Measurements from ENCODE around the gene NSF. TPM values are rescaled to one million over a fixed set of nuclear protein-coding genes. Genes with fewer than 3 reads are reported as not detected.
"Not testable (repeated sequence)": the region's sequence is repeated elsewhere in the genome, so short reads cannot be mapped to it uniquely, and the experiment has no call there.

Gene NSF
- total and polyA plus RNA-seq, 12 donors: 7.5 to 101 (median 44.8) TPM

DNA sequence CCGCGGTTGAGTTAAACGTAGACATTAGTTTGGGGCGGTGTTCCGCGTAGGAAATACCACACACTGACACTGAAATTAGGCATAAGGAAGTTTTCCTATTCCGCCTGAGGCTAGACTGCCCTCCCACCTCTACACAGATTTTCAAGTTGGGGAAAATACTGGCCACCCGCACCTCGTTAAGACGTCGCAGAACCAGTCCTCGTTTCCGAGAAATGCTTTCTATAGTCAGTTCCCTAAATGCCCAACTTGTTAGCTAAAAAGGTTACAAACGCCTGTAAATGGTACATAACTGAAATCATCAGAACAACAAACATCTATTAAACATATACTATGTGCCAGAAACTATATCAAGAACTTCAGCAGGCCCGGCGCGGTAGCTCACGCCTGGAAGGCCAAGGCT, 10.4 kb upstream of the NSF start:
- H3K27me3 ChIP-seq; H3K4me1 ChIP-seq (replicated peaks in 1 of 2); intact Hi-C loops (cut with DNase I); H3K9me3 ChIP-seq (replicated peaks in 1 of 3); DNase-seq; H3K36me3 ChIP-seq (replicated peaks in 1 of 2): not testable (repeated sequence)
- peak overlapping the region in 1 of 4 donors; percentile 39 for H3K4me3 ChIP-seq
- WGBS, 4 donors: 5 to 55% (median 7%) methylated on average over 5 to 8 of the region's 18 CpGs; no CpG with 5 or more reads in 1 of the 4 donors
- peak overlapping the region in 1 of 5 donors; percentile 61 for H3K27ac ChIP-seq

- no CpG with 5 or more reads among the region's 3 CpGs for WGBS, 4 donors
- not testable (repeated sequence) for DNase-seq
Measured at GRCh38 chr17:46585444-46585843, 5.0 kb upstream of the NSF start.

GRCh38 chr17:46591332-46591731, 863 bp downstream of the NSF start:
- H3K9me3 ChIP-seq (replicated peaks in 1 of 3); DNase-seq; H3K27me3 ChIP-seq; H3K4me1 ChIP-seq (replicated peaks in 1 of 2); H3K4me3 ChIP-seq; H3K27ac ChIP-seq; H3K36me3 ChIP-seq (replicated peaks in 1 of 2); intact Hi-C loops (cut with DNase I): not testable (repeated sequence)
- no CpG with 5 or more reads among the region's 7 CpGs for WGBS, 4 donors

More at GRCh38 chr17:46585444-46585843, 5.0 kb upstream of the NSF start:
- H3K27me3 ChIP-seq; intact Hi-C loops (cut with DNase I); H3K27ac ChIP-seq; H3K36me3 ChIP-seq (replicated peaks in 1 of 2); H3K4me3 ChIP-seq; H3K9me3 ChIP-seq (replicated peaks in 1 of 3); H3K4me1 ChIP-seq (replicated peaks in 1 of 2): not testable (repeated sequence)

- WGBS, 4 donors: 21 to 58% (median 30%) methylated on average over 2 to 3 of the region's 3 CpGs
- H3K36me3 ChIP-seq (replicated peaks in 1 of 2): not testable (repeated sequence)
Measured at GRCh38 chr17:46598344-46598931, 8.0 kb downstream of the NSF start.

DNA sequence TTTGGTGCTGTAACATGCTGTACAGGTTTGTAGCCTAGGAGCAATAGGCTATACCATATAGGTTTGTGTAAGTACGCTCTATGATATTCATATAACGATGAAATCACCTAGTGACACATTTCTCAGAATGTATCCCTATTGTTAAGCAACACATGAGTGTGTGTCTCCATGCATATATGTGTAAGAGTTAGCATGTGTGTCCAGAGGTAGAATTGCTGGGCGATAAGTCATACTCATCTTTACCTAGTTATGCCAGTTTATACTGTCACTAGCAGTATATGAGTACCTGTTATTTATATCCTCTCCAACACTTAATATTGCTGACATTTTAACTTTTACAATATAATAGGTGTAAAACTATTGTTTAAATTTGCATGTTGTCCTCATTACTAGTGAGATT, 10.3 kb downstream of the NSF start:
- H3K36me3 ChIP-seq (replicated peaks in 1 of 2); DNase-seq; intact Hi-C loops (cut with DNase I); H3K27me3 ChIP-seq; H3K27ac ChIP-seq; H3K4me3 ChIP-seq; H3K4me1 ChIP-seq (replicated peaks in 1 of 2); H3K9me3 ChIP-seq (replicated peaks in 1 of 3): not testable (repeated sequence)
- no CpG with 5 or more reads among the region's 3 CpGs for WGBS, 4 donors

More at GRCh38 chr17:46598344-46598931, 8.0 kb downstream of the NSF start:
- H3K4me3 ChIP-seq; DNase-seq; H3K4me1 ChIP-seq (replicated peaks in 1 of 2); H3K9me3 ChIP-seq (replicated peaks in 1 of 3); H3K27me3 ChIP-seq; intact Hi-C loops (cut with DNase I): not testable (repeated sequence)
- peak overlapping the region in 1 of 5 donors; percentile 22 for H3K27ac ChIP-seq

GRCh38 chr17:46603125-46603524, 12.7 kb downstream of the NSF start:
- H3K4me3 ChIP-seq; DNase-seq; H3K4me1 ChIP-seq (replicated peaks in 1 of 2); H3K9me3 ChIP-seq (replicated peaks in 1 of 3); intact Hi-C loops (cut with DNase I); H3K27ac ChIP-seq; H3K36me3 ChIP-seq (replicated peaks in 1 of 2); H3K27me3 ChIP-seq: not testable (repeated sequence)

GRCh38 chr17:46611304-46611703, 20.8 kb downstream of the NSF start:
- intact Hi-C loops (cut with DNase I); DNase-seq; H3K4me3 ChIP-seq; H3K4me1 ChIP-seq (replicated peaks in 1 of 2); H3K9me3 ChIP-seq (replicated peaks in 1 of 3); H3K36me3 ChIP-seq (replicated peaks in 1 of 2); H3K27me3 ChIP-seq; H3K27ac ChIP-seq: not testable (repeated sequence)
- 100% methylated on average over 1 of the region's 2 CpGs; no CpG with 5 or more reads in 3 of the 4 donors for WGBS, 4 donors

DNA sequence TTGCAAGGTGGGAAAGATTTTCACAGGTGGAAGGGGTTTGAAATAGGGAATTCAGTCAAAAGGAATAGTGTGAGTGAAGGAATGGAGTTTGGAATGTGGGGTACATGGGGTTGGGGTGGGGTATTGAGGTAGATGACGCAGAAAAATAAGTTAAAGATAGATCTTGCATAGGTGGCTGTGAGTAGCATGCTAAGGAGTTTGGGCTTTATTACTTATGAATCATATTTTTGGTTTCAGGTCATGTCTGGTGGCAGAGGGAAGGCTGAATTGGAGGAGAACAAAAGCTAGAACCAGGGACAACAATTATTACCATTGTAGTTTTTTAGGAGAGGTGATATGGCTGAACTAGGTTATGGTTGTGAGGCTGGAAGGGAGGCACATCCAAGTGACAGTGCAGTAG, 23.4 kb downstream of the NSF start:
- no CpG with 5 or more reads among the region's 1 CpG for WGBS, 4 donors
- H3K27ac ChIP-seq; intact Hi-C loops (cut with DNase I); H3K27me3 ChIP-seq; H3K9me3 ChIP-seq (replicated peaks in 1 of 3); H3K4me3 ChIP-seq; H3K4me1 ChIP-seq (replicated peaks in 1 of 2); DNase-seq; H3K36me3 ChIP-seq (replicated peaks in 1 of 2): not testable (repeated sequence)

- H3K27me3 ChIP-seq; H3K4me1 ChIP-seq (replicated peaks in 1 of 2); intact Hi-C loops (cut with DNase I); DNase-seq; H3K36me3 ChIP-seq (replicated peaks in 1 of 2); H3K9me3 ChIP-seq (replicated peaks in 1 of 3); H3K27ac ChIP-seq; H3K4me3 ChIP-seq: not testable (repeated sequence)
- WGBS, 4 donors: no CpG with 5 or more reads among the region's 3 CpGs
Measured at GRCh38 chr17:46617121-46617520, 26.7 kb downstream of the NSF start.

DNA sequence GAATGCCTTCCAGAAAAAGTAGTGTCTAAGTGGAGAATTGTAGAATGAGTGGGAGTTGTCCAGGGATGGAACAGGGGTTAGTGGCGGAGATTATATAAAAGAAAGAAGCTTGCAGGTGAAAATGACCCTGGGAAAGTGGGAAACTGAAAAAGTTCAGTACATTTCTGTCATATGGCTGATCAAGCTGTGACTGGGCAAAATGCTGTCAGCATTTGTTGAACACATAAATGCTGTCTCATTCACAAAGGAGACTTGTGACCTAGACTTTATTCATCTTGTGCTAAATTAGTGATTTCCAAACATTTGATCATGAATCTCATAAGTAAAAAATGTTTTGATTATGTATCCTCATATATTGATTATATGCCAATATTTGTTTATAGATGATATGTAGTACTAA, 28.5 kb downstream of the NSF start:
- H3K27me3 ChIP-seq; DNase-seq; H3K4me1 ChIP-seq (replicated peaks in 1 of 2); H3K9me3 ChIP-seq (replicated peaks in 1 of 3); H3K36me3 ChIP-seq (replicated peaks in 1 of 2); H3K27ac ChIP-seq; H3K4me3 ChIP-seq; intact Hi-C loops (cut with DNase I): not testable (repeated sequence)
- no CpG with 5 or more reads among the region's 1 CpG for WGBS, 4 donors

- intact Hi-C loops (cut with DNase I); H3K4me3 ChIP-seq; DNase-seq; H3K4me1 ChIP-seq (replicated peaks in 1 of 2); H3K27me3 ChIP-seq; H3K36me3 ChIP-seq (replicated peaks in 1 of 2); H3K9me3 ChIP-seq (replicated peaks in 1 of 3); H3K27ac ChIP-seq: not testable (repeated sequence)
- no CpG with 5 or more reads among the region's 2 CpGs for WGBS, 4 donors
Measured at GRCh38 chr17:46623790-46624189, 33.3 kb downstream of the NSF start.

- H3K9me3 ChIP-seq (replicated peaks in 1 of 3); H3K27me3 ChIP-seq; H3K4me1 ChIP-seq (replicated peaks in 1 of 2); DNase-seq; intact Hi-C loops (cut with DNase I); H3K27ac ChIP-seq; H3K4me3 ChIP-seq; H3K36me3 ChIP-seq (replicated peaks in 1 of 2): not testable (repeated sequence)
- no CpG with 5 or more reads among the region's 5 CpGs for WGBS, 4 donors
Measured at GRCh38 chr17:46624726-46625125, 34.3 kb downstream of the NSF start.

Data from adrenal gland (tissue), 12 donors.